Heart right ventricle (tissue), 16 donors: ENCODE measurements around the gene MIOS. TPM values are rescaled to one million over a fixed set of nuclear protein-coding genes. Genes with fewer than 3 reads are reported as not detected.

Experiments
- ATAC-seq, 8 donors: fragments of 200-7000 bp; cut with Tn5 transposase; one replicate each; pipeline ENCODE4 v1.9.1; 2020; ENCODE audit warnings: mild to moderate bottlenecking in 8 of 8, moderate library complexity in 8 of 8, moderate number of reproducible peaks in 1 of 8
- DNase-seq, 2 donors: peaks; one replicate each; pipeline ENCODE4 v3.0.0-alpha.2; 2020
- H3K27ac ChIP-seq, 10 donors: fragments of 200-600 bp; sonication (generic) in 2 of 10; one replicate each; pipeline versions ENCODE4 v1.5.0 to v1.8.0; 2020 to 2022; ENCODE audit warnings: mild to moderate bottlenecking in 3 of 10
- H3K27me3 ChIP-seq, 7 donors: fragments of 200-600 bp; one replicate each; pipeline ENCODE4 v1.8.0; 2021 to 2022; ENCODE audit warnings: mild to moderate bottlenecking in 2 of 7
- H3K36me3 ChIP-seq, 9 donors: fragments of 200-600 bp; sonication (generic) in 1 of 9; one replicate each; pipeline versions ENCODE4 v1.5.0 to v1.8.0; 2020 to 2022; ENCODE audit warnings: mild to moderate bottlenecking in 2 of 9
- H3K4me1 ChIP-seq, 9 donors: fragments of 200-600 bp; sonication (generic) in 1 of 9; one replicate each; pipeline versions ENCODE4 v1.5.0 to v1.8.0; 2020 to 2022; ENCODE audit warnings: mild to moderate bottlenecking in 4 of 9
- H3K4me3 ChIP-seq, 10 donors: fragments of 200-600 bp; sonication (generic) in 2 of 10; one replicate each; pipeline versions ENCODE4 v1.5.0 to v1.8.0; 2020 to 2022; ENCODE audit warnings: mild to moderate bottlenecking in 7 of 10, moderate library complexity in 2 of 10
- H3K9me3 ChIP-seq, 11 donors: fragments of 200-600 bp in 10 of 11; sonication (generic) in 2 of 11; one replicate each; pipeline versions ENCODE4 v1.5.0 to v1.8.0; 2013 to 2022; ENCODE audit warnings: mild to moderate bottlenecking in 2 of 11, control low read depth in 1 of 11, moderate library complexity in 1 of 11
- CTCF ChIP-seq, 9 donors: fragments of 200-600 bp; sonication (generic) in 2 of 9; IDR thresholded peaks; one replicate each; pipeline versions ENCODE4 v1.5.0 to v1.8.0; 2021 to 2022; ENCODE audit warnings: antibody characterized with exemption in 9 of 9, mild to moderate bottlenecking in 5 of 9, moderate library complexity in 1 of 9
- WGBS, 2 donors: extraction: QIAGEN DNeasy Blood & Tissue Kit; methylation state at CpG; one replicate each; pipeline ENCODE4 v1.1.7; 2013; ENCODE audit warnings: inconsistent platforms in 1 of 2; 5-methylcytosine and 5-hydroxymethylcytosine counted together
- intact Hi-C, 10 donors: fragments of 100-400 bp; cut with DNase I; formaldehyde crosslinking; loops; one replicate each; pipeline versions ENCODE4 v1.11.1 to v1.14.2; 2022
- polyA plus RNA-seq, 2 donors: library from polyadenylated mRNA; stranded (reverse); fragments of 200-250 nt; gene quantifications; one replicate each; pipeline ENCODE4 v1.2.3, GENCODE V29; 2013
- total RNA-seq, 10 donors: library from RNA; stranded (reverse); fragmentation: NEBNext Ultra II Directional in 3 of 10; extraction: Animal tissue kit (Norgen Biotek cat#: 25700) in 3 of 10; gene quantifications; one replicate each; pipeline versions ENCODE4 v1.2.1 to v1.2.4, GENCODE V29; 2021 to 2023
- donor health status: Arrhythmogenic right ventricular cardiomyopathy.
- donor health status: ischemic (EF 13 %, LVEDD 7.1; RV severe dilation, severe dysfunction).
- donor health status: healthy with polysubstance abuse.
- donor health status: DM: no; HTN: yes; CAD: no.
- donor health status: DM: no; HTN: no; CAD: no.
- donor health status: ischemic (EF 25% LVEDD 6.9; RV normal size, moderate dysfunction).
- donor health status: ischemic (EF 25% LVEDD 5.7; RV mildly dilated, moderate dysfunction).
- donor health status: healthy.
- donor health status: DM: yes; HTN: yes; CAD: no.
- donor health status: Ischemic cardiomyopathy.
- donor health status: ischemic (EF 35%, LVEDD 5.7; RV mildly dilated, moderate dysfunction).
- donor health status: nonischemic (EF 11% LVEDD 7.7; RV severe dilation, severe dysfunction).
- donor health status: DM: yes; HTN: yes; CAD: no.
- donor health status: PGD.
- donor health status: ischemic (EF 29% LVEDD 5.4; RV normal size, mild dysfunction).
- donor health status: nonischemic (EF 23%, LVEDD 6.1; RV moderate dilation, normal function).

The MIOS gene
- total and polyA plus RNA-seq, 12 donors: 8.9 to 28.8 (median 20.7) TPM

- DNase-seq: no peak
- intact Hi-C loops: no loop called here
- H3K27me3 ChIP-seq: no peaks in the 10 kb centered on the region
Measured at GRCh38 chr7:7647495-7648036, 80.9 kb downstream of the MIOS start.

GRCh38 chr7:7650682-7651206, 84.1 kb downstream of the MIOS start:
- ATAC-seq (no peak), DNase-seq (no peak)
- Histone ChIP-seq H3K9me3 (peaks cover 0 to 6% (median 0%) of the 10 kb centered on the region in 11 donors), H3K36me3 (no peaks in the 10 kb centered on the region), H3K4me3 (no peak overlapping the region), H3K27ac (no peak overlapping the region), H3K27me3 (no peaks in the 10 kb centered on the region), H3K4me1 (peaks cover 0 to 31% (median 12%) of the 10 kb centered on the region in 9 donors)
- 97 to 99% methylated on average over 2 of the region's 2 CpGs for WGBS, 2 donors
- intact Hi-C loops: no loop called here
- TF ChIP-seq CTCF (IDR thresholded peaks at IDR 0.05): no peak

More at GRCh38 chr7:7647495-7648036, 80.9 kb downstream of the MIOS start:
- no peak for ATAC-seq
- Histone ChIP-seq H3K9me3 (peaks cover 0 to 6% (median 0%) of the 10 kb centered on the region in 11 donors), H3K4me3 (no peak overlapping the region), H3K27ac (no peak overlapping the region), H3K36me3 (no peaks in the 10 kb centered on the region), H3K4me1 (peaks cover 0 to 12% (median 0%) of the 10 kb centered on the region in 9 donors)
- WGBS, 2 donors: 66 to 82% methylated on average over 6 of the region's 6 CpGs
- TF ChIP-seq CTCF (IDR thresholded peaks at IDR 0.05): no peak

- intact Hi-C loops: no loop called here
- WGBS, 2 donors: 82 to 89% methylated on average over 3 of the region's 3 CpGs
- no peak overlapping the region for H3K27ac ChIP-seq
Measured at GRCh38 chr7:7651479-7651878, 84.8 kb downstream of the MIOS start.

More at GRCh38 chr7:7651479-7651878, 84.8 kb downstream of the MIOS start:
- DNase-seq (no peak), ATAC-seq (no peak)
- Histone ChIP-seq H3K9me3 (peaks cover 0 to 4% (median 0%) of the 10 kb centered on the region in 11 donors), H3K27me3 (no peaks in the 10 kb centered on the region), H3K4me3 (no peak overlapping the region), H3K4me1 (peaks cover 0 to 31% (median 12%) of the 10 kb centered on the region in 9 donors), H3K36me3 (no peaks in the 10 kb centered on the region)
- TF ChIP-seq CTCF (IDR thresholded peaks at IDR 0.05): no peak
